Stimulated activated CD8-positive, alpha-beta memory T cell treated with anti-CD3 and anti-CD28 coated beads, Interleukin-2, amount 100 ng/mL, for 1 hour (primary cell): ENCODE measurements around the gene TPRX1.
"Not testable (repeated sequence)": the region's sequence is repeated elsewhere in the genome, so short reads cannot be mapped to it uniquely, and the experiment has no call there.

Source experiments
- DNase-seq, 2 donors: peaks; one replicate each; pipeline ENCODE4 v3.0.0-alpha.2; 2020; ENCODE audit warnings: low read depth in 2 of 2

Gene TPRX1

DNA sequence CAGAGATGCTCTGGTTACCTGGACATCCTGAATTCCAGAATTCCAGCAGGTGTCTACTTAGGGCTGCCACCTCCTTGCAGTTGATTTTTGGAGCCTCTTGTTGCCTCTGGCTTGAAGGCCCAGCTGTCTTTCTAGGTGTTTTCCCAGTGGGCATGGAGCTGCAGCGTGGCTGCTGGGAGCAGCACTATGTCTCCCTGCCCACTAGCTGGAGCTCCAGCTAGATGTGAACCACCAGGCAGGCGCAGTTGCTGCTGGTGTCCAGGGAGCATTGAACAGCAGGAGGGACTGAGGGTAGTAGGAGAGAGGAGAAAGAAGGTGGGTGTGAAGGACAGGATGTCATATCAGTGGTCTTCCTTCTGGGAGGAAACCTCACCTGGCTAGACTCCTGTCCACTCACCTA lies 35.7 kb downstream of the TPRX1 start:
- DNase-seq, result no peak

DNA sequence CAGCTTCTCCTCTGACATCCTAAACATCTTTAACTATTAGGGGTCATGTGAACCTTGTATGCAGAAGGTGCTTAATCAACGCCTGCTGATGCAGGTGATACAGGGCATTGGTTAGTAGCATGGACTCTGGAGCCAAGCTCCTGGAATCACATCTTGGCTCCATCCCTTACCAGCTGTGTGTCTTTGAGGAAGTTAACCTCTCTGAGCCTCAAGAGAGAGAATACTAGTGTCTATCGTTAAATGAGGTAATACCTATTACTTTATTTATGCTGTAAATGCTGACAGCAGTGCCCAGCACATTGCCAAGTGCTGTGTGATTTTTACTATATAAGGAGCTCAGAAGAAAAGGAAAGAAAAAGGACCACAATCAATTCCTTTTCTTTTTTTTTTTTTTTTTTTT lies 37.0 kb downstream of the TPRX1 start:
- DNase-seq, result no peak

DNA sequence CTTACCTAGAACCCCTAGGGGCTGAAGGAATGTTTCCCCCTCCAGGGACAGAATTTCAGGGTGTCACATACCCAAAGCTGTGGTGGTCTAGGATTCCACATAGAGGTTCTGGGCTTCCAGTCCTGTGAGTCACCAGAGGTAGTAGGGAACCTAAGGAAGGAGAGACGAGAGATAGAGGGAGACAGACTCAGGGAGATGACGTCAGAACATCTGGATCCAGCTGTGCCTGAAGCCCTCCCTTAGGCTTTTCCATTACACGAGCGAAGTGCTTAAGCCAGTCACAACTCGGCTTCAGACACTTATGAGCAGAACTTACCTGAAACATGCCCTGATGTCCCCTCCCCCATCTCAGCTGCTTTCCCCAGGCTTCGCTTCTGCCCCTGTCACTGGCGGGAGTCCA lies 37.7 kb downstream of the TPRX1 start:
- no peak for DNase-seq

GRCh38 chr19:47766359-47766620 lies 38.1 kb downstream of the TPRX1 start:
- no peak for DNase-seq

DNA sequence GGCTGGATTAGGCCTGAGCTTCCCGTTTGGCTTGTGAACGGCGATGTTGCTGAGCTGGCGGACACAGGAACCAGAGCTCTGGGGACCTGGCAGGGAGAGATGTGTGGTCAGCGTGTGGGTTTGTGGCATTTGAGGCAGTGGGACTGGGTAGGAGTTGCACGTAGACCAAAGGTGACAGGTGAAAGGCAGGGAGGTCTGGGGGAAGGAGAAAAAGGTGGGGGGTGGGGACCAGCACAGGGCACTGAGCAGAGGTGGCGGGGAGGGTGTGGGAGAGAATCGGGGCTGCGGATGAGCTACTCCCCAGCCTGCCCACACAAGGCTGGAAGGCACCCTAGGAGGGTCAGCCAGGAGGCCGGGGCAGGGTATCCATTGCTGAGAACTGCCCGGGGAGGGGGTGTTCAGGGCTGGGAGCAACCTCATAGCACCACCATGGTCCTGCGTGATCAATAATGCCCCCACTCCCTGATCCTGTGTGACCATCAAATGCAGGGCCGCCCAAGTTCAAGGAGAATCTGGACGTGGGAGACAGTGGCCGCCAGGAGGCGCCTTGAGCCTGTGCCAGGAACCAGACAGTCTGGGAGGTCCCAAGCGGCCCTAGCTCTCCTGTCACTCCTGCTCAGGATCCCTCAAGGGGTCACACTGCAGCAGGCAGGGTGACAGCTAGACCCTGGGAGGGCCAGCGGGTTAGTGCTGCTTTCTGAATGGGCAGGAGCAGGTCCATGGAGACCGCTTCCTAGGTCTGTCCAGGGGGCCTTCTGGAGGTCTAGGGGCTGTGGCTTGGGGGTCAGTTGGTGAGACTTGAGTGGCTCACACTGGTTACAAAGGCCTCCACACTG lies 38.6 kb downstream of the TPRX1 start:
- peak in 1 of 2 donors; percentile 15 for DNase-seq

DNA sequence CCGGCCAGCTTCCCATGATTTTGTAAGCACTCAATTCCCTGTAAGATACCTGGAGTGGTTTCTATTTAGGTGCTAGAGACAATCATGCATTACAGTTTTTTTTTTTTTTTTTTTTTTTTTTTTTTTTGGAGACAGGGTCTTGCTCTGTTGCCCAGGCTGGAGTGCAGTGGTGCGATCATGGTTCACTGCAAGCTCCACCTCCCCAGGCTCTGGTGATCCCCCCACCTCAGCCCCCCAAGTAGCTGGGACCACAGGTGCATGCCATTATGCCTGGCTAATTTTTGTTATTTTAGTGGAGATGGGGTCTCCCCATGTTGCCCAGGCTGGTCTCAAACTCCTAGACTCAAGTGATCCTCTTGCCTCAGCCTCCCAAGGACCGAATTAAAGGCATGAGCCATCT lies 39.6 kb downstream of the TPRX1 start:
- not testable (repeated sequence) for DNase-seq

DNA sequence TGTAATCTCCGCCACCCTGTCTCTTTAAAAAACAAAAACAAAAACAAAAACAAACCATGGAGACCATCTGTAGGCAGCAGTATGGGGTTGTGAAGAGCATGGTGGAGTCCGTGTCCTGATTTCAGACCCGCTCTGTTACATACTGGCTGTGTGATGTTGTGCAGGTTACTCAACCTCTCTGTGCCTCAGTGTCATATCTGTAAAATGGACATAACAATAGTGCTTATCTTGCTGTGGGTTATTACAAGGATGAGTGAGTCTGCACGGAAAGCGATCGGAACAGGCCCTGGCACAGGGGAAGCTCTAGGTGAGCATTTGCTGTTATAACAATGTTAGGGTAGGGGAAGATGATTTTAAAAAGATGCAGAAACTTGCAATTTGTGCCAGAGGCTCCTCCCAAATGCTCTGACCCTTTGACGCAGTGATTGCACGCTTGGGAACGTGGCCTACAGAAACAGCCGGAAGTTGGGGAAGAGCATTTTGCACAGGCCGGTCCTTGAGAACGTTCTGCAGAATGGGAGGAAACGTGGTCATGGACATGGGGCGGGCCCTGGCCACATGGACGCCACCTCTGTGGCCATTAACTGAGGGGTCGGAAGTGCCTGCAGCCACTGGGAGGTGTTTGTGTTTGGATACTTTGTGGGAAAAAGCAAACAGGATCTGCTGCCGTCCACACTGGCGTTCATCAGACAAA lies 41.6 kb downstream of the TPRX1 start:
- DNase-seq, result no peak

DNA sequence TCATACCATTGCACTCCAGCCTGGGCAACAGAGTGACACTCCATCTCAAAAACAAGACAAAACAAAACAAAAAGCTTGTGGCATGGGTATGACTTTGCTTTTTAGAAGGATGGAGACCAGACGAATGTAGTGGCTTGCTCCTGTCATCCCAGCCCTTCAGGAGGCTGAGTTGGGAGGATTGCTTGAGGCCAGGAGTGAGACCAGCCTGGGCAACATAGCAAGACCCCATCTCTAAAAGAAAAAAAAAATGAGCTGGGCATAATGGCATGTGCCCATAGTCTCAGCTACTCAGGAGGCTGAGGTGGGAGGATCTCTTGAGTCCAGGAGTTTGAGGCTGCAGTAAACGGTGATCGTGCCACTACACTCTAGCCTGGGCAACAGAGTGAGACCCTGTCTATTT lies 42.2 kb downstream of the TPRX1 start:
- DNase-seq, result no peak

DNA sequence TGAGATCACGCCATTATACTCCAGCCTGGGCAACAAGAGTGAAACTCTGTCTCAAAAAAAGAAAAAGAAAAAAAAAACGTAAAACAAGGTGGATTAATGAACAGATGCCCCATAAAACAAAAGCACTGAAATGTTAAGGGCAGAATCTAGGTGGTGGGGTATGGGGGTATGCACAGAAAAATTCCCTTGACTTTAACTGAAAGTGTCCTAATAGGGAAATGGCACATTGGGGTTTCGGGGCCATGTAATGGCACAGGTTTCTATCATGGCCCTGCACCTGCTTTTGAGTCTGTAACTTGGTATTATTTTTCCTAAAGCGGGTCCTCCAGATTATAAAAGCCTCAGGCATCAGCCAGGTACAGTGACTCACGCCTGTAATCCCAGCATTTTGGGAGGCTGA lies 42.8 kb downstream of the TPRX1 start:
- DNase-seq, result no peak

DNA sequence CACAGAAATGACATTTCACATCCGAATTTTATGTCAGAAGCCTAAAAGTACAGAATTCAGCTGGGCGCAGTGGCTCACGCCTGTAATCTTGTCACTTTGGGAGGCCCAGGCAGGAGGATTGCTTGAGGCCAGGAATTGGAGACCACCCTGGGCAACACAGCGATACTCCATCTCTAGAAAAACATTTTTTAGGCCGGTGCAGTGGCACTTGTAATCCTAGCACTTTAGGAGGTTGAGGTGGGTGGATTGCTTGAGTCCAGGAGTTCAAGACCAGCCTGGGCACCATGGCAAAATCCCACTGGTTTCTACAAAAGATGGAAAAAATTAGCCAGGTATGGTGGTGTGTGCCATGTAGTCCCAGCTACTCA lies 43.7 kb downstream of the TPRX1 start:
- no peak for DNase-seq

DNA sequence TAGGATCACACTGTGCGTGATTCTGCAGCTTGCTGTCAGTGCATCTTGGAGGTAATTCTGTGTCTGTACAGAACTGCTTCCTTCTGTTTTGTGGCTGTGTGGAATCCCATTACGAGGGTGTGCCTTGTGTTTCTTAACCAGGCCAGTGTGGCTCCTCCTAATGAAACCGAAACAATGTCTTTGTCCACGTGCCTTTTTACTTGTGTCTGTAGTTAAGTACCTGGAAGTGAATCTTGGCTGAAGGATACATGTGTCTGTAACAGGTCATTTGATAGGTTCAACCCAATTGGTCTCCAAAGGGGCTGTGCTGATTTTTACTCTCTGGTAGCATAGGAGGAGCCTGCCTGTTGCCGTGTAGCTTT lies 45.9 kb downstream of the TPRX1 start:
- no peak for DNase-seq

DNA sequence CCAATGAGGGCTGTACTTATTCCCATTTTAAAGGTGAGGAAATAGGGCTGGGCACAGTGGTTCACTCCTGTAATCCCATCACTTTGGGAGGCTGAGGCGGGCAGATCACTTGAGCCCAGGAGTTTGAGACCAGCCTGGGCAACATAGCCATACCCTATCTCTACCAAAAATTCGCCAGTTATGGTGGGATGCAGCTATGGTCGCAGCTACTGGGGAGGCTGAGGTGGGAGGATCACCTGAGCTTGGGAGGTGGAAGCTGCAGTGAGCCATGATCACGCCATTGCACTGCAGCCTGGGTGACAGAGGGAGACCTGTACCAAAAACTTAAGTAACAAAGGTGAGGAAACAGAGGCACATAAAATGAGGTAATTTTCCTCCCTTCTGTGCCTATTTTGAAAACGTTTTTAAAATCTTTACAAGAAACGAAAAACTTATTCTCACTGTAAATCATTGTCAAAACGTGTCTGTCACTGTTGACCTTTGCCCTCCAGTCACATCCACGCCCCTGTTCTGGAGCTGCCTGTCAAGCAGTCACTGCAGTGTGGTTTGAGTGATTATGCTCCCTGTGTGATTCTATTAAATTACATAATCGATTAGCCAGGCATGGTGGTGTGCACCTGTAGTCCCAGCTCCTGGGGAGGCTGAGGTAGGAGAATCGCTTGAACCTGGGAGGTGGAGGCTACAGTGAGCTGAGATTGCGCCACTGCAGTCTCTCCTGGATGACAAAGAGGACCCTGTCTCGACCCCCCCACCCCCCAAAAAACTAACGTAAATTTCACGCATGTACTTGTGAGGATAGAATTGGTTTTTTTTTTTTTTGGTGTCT lies 46.5 kb downstream of the TPRX1 start:
- no peak for DNase-seq

- DNase-seq, result no peak
These were observed 47.3 kb downstream of the TPRX1 start for GRCh38 chr19:47756953-47757608.

DNA sequence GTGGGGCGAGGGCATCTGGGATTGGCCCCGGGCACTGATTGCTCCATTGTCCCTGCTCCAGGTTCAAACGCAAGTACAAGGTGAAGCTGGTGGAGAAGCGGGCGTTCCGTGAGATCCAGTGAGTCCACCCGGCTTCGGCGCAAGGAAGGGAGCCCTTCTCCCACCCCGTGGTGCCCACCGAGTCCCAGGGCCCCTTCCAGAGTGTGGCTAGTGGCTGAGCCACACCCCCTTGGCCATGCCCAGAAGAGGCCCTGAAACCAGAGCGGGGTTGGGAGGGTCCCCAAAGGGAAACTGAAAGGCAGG lies 47.8 kb downstream of the TPRX1 start:
- DNase-seq, result no peak

GRCh38 chr19:47755762-47756626 lies 48.4 kb downstream of the TPRX1 start:
- DNase-seq, result no peak

DNA sequence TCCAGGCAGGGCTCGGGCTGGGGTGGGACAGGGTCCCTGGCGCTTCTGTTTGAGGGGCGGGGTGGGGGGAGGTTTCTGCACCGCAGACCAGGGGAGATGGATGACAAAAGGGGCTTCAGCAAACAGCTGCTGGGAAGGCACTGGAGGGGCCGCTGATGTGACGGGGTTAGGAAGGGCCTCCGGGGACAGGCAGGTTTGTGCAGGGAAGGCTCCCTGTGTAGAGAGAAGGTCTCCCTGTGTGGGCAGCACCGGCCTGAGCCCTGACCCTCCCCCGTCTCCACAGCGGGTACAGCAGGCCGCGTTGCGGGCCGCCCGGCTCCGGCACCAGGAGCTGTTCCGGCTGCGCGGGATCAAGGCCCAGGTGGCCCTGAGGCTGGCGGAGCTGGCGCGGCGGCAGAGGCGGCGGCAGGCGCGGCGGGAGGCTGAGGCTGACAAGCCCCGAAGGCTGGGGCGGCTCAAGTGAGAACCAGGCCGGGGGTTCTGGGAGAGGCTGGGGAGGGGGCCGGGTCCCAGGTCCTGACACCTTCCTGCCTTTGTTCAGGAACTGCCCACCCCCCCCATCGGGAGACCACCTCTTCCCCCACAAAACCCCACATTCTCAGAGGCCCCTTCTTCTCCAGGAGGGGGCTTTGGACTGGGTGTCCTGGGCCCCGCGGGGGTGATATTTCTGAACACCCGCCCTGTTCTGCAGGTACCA lies 49.1 kb downstream of the TPRX1 start:
- DNase-seq, result no peak

DNA sequence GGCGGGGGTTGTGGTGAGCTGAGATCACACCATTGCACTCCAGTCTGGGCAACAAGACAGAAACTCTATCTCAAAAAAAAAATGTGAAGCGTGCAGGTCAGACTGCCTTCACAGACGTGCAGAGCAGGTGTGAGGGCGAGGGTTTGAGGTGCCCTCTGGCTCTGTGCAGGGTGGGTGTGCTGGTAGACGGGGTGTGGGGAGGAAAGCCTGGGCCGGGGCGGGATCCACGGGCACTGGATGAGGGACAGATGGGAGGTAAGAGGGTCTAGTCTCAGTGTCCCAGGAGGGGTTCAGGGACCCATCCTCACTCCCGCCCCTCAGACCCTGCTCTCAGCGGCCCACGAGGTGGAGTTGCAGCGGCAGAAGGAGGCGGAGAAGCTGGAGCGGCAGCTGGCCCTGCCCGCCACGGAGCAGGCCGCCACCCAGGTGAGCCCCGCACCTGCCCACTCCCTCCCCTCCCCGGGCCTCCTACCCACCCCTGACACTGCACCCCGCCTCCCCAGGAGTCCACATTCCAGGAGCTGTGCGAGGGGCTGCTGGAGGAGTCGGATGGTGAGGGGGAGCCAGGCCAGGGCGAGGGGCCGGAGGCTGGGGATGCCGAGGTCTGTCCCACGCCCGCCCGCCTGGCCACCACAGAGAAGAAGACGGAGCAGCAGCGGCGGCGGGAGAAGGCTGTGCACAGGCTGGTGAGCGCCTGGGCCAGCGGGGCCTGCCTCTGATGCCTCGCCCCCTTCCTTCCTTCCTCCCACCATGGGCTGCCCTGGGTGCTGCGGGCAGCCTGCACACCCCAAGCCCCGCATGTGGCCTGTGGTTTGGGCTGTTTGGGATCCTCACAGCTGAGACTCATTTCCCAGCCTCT lies 49.9 kb downstream of the TPRX1 start:
- DNase-seq, result no peak

DNA sequence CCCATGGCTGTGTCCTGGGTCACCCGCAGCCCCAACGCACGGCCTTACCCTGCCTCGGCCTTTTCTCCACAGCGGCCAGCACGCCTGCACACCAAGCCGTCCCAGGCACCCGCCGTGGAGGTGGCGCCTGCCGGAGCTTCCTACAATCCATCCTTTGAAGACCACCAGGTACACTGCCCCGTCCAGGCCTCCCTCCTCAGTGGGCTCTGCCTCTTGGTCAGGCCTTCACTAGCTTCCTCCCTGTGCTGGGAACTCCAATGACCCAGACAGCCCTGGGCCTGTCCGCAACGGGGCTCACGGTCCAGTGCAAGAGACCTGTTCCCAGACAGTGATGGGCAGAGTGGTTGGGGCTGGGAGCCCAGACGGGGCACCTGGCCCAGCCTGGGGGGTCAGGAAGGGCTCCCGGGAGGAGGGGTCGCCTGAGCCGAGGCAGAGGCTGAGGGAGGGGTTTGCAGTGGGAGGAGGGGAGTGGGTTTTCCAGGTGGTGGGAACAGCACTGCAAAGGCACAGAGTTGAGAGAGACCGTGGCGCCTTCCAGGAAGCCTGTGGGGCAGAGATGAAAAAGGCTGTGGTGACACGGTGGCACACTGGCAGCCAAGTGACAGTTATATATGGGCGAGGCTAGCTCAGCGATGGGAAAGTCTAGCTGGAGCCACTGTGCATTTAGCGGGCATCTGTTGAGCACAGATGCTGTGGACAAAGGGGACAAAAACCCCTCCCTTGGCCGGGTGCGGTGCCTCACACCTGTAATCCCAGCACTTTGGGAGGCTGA lies 51.7 kb downstream of the TPRX1 start:
- DNase-seq, result no peak
